HCT116 (cell line): Measurements from ENCODE around the gene ACOX3. TPM values are rescaled to one million over a fixed set of nuclear protein-coding genes. Genes with fewer than 3 reads are reported as not detected.

Source experiments
- ATAC-seq: fragments of 200-7000 bp; cut with Tn5 transposase; 2 replicates; pipeline ENCODE4 v1.9.1; 2020; ENCODE audit warnings: mild to moderate bottlenecking, moderate library complexity
- BruUV-seq: library from RNA; stranded (reverse); fragments of 400-500 nt; replicated peaks from 2 replicates; lab custom pipeline; 2021; lab: Mats Ljungman, UMichigan
- CTCF ChIA-PET: fragments of 300-600 bp; sonication (Branson Sonifier 250); formaldehyde crosslinking; loops from one replicate; lab custom pipeline; 2021; ENCODE audit warnings: antibody characterized with exemption; lab: Charles Lee
- POLR2A ChIA-PET: fragments of 300-600, 350-600 bp; sonication (Branson Sonifier 250); formaldehyde crosslinking; loops from one replicate; lab custom pipeline; 2021; ENCODE audit warnings: antibody characterized with exemption; lab: Charles Lee
- RAD21 ChIA-PET, 2 experiments: fragments of 300-600 bp; sonication (Branson Sonifier 250); formaldehyde crosslinking; loops; one replicate each; lab custom pipeline; 2023; ENCODE audit warnings: low total read pairs in 2 of 2; ENCODE audit not compliant: uncharacterized antibody in 2 of 2, unreplicated experiment in 2 of 2, low non-redundant PET in 1 of 2; lab: Charles Lee
- DNase-seq: peaks from one replicate; pipeline ENCODE4 v3.0.0-alpha.2; 2010; ENCODE audit warnings: low read depth, low spot score
- H2AFZ ChIP-seq: fragments of 200-600 bp; shearing (Covaris generic), sonication (generic); 2 replicates; pipeline ENCODE4 v1.6.1; 2017; ENCODE audit warnings: low read depth, mixed run types, mixed read lengths, antibody characterized with exemption, low read length; ENCODE audit not compliant: poor library complexity, severe bottlenecking
- H3K27ac ChIP-seq: 2 replicates; pipeline ENCODE4 v1.5.1; 2012; ENCODE audit warnings: low read depth, low read length
- H3K27me3 ChIP-seq: fragments of 200-600 bp; sonication (generic); 2 replicates; pipeline ENCODE4 v1.6.1; 2016; ENCODE audit warnings: mixed run types, low read length, mixed read lengths; ENCODE audit not compliant: insufficient read depth
- H3K36me3 ChIP-seq, 2 experiments: fragments of 200-500 bp in 1 of 2; fragments of 200-600 bp in 1 of 2; sonication (Bioruptor generic) in 1 of 2; sonication (generic) in 1 of 2; 2 replicates each; pipeline versions ENCODE4 v1.5.1 to v1.6.1; 2014 to 2016; ENCODE audit warnings: low read length in 2 of 2, inconsistent platforms in 1 of 2, mixed read lengths in 1 of 2, mixed run types in 1 of 2; ENCODE audit not compliant: insufficient read depth in 2 of 2, control insufficient read depth in 1 of 2
- H3K4me1 ChIP-seq, 2 experiments: fragments of 200-600 bp in 1 of 2; sonication (generic) in 1 of 2; 2 replicates each; pipeline versions ENCODE4 v1.5.1 to v1.6.1; 2012 to 2017; ENCODE audit warnings: low read length in 2 of 2, inconsistent platforms in 1 of 2, mild to moderate bottlenecking in 1 of 2, mixed read lengths in 1 of 2, mixed run types in 1 of 2, moderate library complexity in 1 of 2; ENCODE audit not compliant: insufficient read depth in 2 of 2, control insufficient read depth in 1 of 2
- H3K4me2 ChIP-seq: fragments of 200-600 bp; sonication (generic); 2 replicates; pipeline ENCODE4 v1.6.1; 2017; ENCODE audit warnings: mixed run types, low read length, mixed read lengths
- H3K4me3 ChIP-seq, 2 experiments: fragments of 200-600 bp in 1 of 2; sonication (generic) in 1 of 2; replicated peaks in 1 of 2; 2 replicates each; pipeline ENCODE4 v1.5.1; 2011 to 2016; ENCODE audit warnings: low read length in 2 of 2, control low read depth in 1 of 2, low read depth in 1 of 2, mild to moderate bottlenecking in 1 of 2, mixed read lengths in 1 of 2, mixed run types in 1 of 2
- H3K79me2 ChIP-seq: fragments of 200-600 bp; sonication (generic); 2 replicates; pipeline ENCODE4 v1.6.1; 2017; ENCODE audit warnings: mild to moderate bottlenecking, mixed run types, low read length, moderate library complexity, mixed read lengths; ENCODE audit not compliant: insufficient read depth
- H3K9ac ChIP-seq: fragments of 200-600 bp; sonication (generic); 2 replicates; pipeline ENCODE4 v1.6.1; 2016; ENCODE audit warnings: low read length, mixed read lengths
- H3K9me2 ChIP-seq: fragments of 200-600 bp; sonication (generic), shearing (Covaris generic); 2 replicates; pipeline ENCODE4 v1.6.1; 2017; ENCODE audit warnings: mixed run types, mild to moderate bottlenecking, moderate library complexity; ENCODE audit not compliant: insufficient read depth
- H3K9me3 ChIP-seq, 2 experiments: fragments of 200-500 bp in 1 of 2; fragments of 200-600 bp in 1 of 2; sonication (Bioruptor generic) in 1 of 2; sonication (generic) in 1 of 2; 2 replicates each; pipeline ENCODE4 v1.6.1; 2014 to 2017; ENCODE audit warnings: low read length in 2 of 2, mixed read lengths in 2 of 2, inconsistent platforms in 1 of 2, low read depth in 1 of 2, mild to moderate bottlenecking in 1 of 2, mixed run types in 1 of 2, moderate library complexity in 1 of 2; ENCODE audit not compliant: control insufficient read depth in 1 of 2, insufficient read depth in 1 of 2
- H4K20me1 ChIP-seq: fragments of 200-600 bp; sonication (generic), shearing (Covaris generic); 2 replicates; pipeline ENCODE4 v1.6.1; 2017; ENCODE audit warnings: mixed run types, mild to moderate bottlenecking, moderate library complexity; ENCODE audit not compliant: insufficient read depth
- CBX3 ChIP-seq: IDR thresholded peaks from 2 replicates; pipeline ENCODE4 v1.6.1; 2012; ENCODE audit warnings: low read depth
- CEBPB ChIP-seq: IDR thresholded peaks from 2 replicates; pipeline ENCODE4 v1.6.1; 2012; ENCODE audit warnings: low read depth
- EGR1 ChIP-seq: IDR thresholded peaks from 2 replicates; pipeline ENCODE4 v1.6.1; 2012; ENCODE audit warnings: low read depth
- ELF1 ChIP-seq: IDR thresholded peaks from 2 replicates; pipeline ENCODE4 v1.6.1; 2012; ENCODE audit warnings: low read depth, borderline replicate concordance
- EZH2 ChIP-seq: fragments of 200-600 bp; sonication (generic); IDR thresholded peaks from 2 replicates; pipeline ENCODE4 v1.6.1; 2017; ENCODE audit warnings: antibody characterized with exemption, mixed run types
- EZH2phosphoT487 ChIP-seq: fragments of 200-600 bp; IDR thresholded peaks from 2 replicates; pipeline ENCODE4 v1.6.1; 2018; ENCODE audit warnings: antibody characterized with exemption, borderline replicate concordance
- FOSL1 ChIP-seq: IDR thresholded peaks from 2 replicates; pipeline ENCODE4 v1.6.1; 2012; ENCODE audit warnings: low read depth
- JUND ChIP-seq: IDR thresholded peaks from 2 replicates; pipeline ENCODE4 v1.6.1; 2012
- MAX ChIP-seq: IDR thresholded peaks from 2 replicates; pipeline ENCODE4 v1.6.1; 2012
- POLR2A ChIP-seq: IDR thresholded peaks from 2 replicates; pipeline ENCODE4 v1.7.0; 2011; ENCODE audit warnings: borderline replicate concordance; ENCODE audit not compliant: insufficient read depth, insufficient read length; ENCODE audit errors: extremely low read depth
- POLR2AphosphoS5 ChIP-seq: IDR thresholded peaks from 2 replicates; pipeline ENCODE4 v1.6.1; 2011; ENCODE audit warnings: mild to moderate bottlenecking, low read depth, low read length, moderate library complexity
- RAD21 ChIP-seq: IDR thresholded peaks from 2 replicates; pipeline ENCODE4 v1.6.1; 2012; ENCODE audit warnings: low read depth, mild to moderate bottlenecking
- SIN3A ChIP-seq: IDR thresholded peaks from 2 replicates; pipeline ENCODE4 v1.6.1; 2012; ENCODE audit warnings: low read depth
- SP1 ChIP-seq: IDR thresholded peaks from 2 replicates; pipeline ENCODE4 v1.6.1; 2012; ENCODE audit warnings: low read depth
- YY1 ChIP-seq: IDR thresholded peaks from 2 replicates; pipeline ENCODE4 v1.6.1; 2011; ENCODE audit warnings: low read length, low read depth, moderate library complexity, mild to moderate bottlenecking; ENCODE audit not compliant: insufficient replicate concordance; ENCODE audit errors: extremely low read depth
- ZFX ChIP-seq: fragments of 450-650 bp; IDR thresholded peaks from 2 replicates; pipeline ENCODE4 v1.6.1; 2017
- ZNF274 ChIP-seq: fragments of 200-500 bp; sonication (Bioruptor generic); IDR thresholded peaks from 2 replicates; pipeline ENCODE4 v1.6.1; 2014; ENCODE audit warnings: mild to moderate bottlenecking, low read depth, low read length, inconsistent platforms
- intact Hi-C: fragments of 100-400 bp; cut with micrococcal nuclease; formaldehyde crosslinking; loops from 2 replicates; pipeline ENCODE4 v1.10.0; 2022
- total RNA-seq: library from RNA; stranded (reverse); gene quantifications from one replicate; pipeline ENCODE4 v1.2.1, GENCODE V29; 2021; ENCODE audit not compliant: unreplicated experiment
- TF ChIP-seq, protein P1 (sequence below): IDR thresholded peaks from 2 replicates; pipeline ENCODE4 v1.6.1; 2011; ENCODE audit warnings: mild to moderate bottlenecking, low read length, moderate library complexity; ENCODE audit not compliant: insufficient replicate concordance; ENCODE audit errors: extremely low read depth
- TF ChIP-seq, protein P2 (sequence below): IDR thresholded peaks from 2 replicates; pipeline ENCODE4 v1.6.1; 2012; ENCODE audit warnings: low read depth
- TF ChIP-seq, protein P3 (sequence below), 3 experiments: fragments of 200-600 bp in 1 of 3; sonication (generic) in 1 of 3; IDR thresholded peaks in 2 of 3; conservative IDR thresholded peaks in 1 of 3; 2 replicates each; pipeline ENCODE4 v1.5.1; 2012 to 2017; ENCODE audit warnings: low read depth in 2 of 3, low read length in 2 of 3, antibody characterized with exemption in 1 of 3, borderline replicate concordance in 1 of 3, control low read depth in 1 of 3, mild to moderate bottlenecking in 1 of 3, mixed read lengths in 1 of 3, mixed run types in 1 of 3, moderate library complexity in 1 of 3; ENCODE audit not compliant: insufficient read depth in 1 of 3

The ACOX3 gene
- total RNA-seq, 1 experiment from 2014 or later, result 16.9 TPM

GRCh38 chr4:8331575-8331955 lies 109.0 kb downstream of the ACOX3 start:
- intact Hi-C loops, result no loop called here

More at GRCh38 chr4:8331575-8331955, 109.0 kb downstream of the ACOX3 start:
- POLR2A ChIA-PET, result no interaction called here
- no peaks in the 10 kb centered on the region for H4K20me1 ChIP-seq
- RAD21 ChIA-PET, result no interaction called here
- no peak overlapping the region for H2AFZ ChIP-seq
- no peak overlapping the region for H3K9ac ChIP-seq
- no peak overlapping the region for H3K4me3 ChIP-seq
- CTCF ChIA-PET, result no interaction called here
- ATAC-seq (no peak), DNase-seq (no peak)
- no peaks in the 10 kb centered on the region for H3K36me3 ChIP-seq
- H3K79me2 ChIP-seq, result no peaks in the 10 kb centered on the region
- H3K27ac ChIP-seq, result no peak overlapping the region
- no peak for TF ChIP-seq POLR2AphosphoS5
- TF ChIP-seq YY1, result no peak
- TF ChIP-seq EZH2phosphoT487, result no peak
- TF ChIP-seq ZNF274, result no peak
- no peak for TF ChIP-seq MAX
- TF ChIP-seq SP1, result no peak
- no peak for TF ChIP-seq POLR2A
- no peak for TF ChIP-seq SIN3A
- TF ChIP-seq FOSL1, result no peak
- no peak for TF ChIP-seq EZH2
- TF ChIP-seq RAD21, result no peak
- TF ChIP-seq CEBPB, result no peak
- TF ChIP-seq ZFX, result no peak
- no peak for TF ChIP-seq JUND
- TF ChIP-seq CBX3, result no peak
- TF ChIP-seq, protein P1, sequence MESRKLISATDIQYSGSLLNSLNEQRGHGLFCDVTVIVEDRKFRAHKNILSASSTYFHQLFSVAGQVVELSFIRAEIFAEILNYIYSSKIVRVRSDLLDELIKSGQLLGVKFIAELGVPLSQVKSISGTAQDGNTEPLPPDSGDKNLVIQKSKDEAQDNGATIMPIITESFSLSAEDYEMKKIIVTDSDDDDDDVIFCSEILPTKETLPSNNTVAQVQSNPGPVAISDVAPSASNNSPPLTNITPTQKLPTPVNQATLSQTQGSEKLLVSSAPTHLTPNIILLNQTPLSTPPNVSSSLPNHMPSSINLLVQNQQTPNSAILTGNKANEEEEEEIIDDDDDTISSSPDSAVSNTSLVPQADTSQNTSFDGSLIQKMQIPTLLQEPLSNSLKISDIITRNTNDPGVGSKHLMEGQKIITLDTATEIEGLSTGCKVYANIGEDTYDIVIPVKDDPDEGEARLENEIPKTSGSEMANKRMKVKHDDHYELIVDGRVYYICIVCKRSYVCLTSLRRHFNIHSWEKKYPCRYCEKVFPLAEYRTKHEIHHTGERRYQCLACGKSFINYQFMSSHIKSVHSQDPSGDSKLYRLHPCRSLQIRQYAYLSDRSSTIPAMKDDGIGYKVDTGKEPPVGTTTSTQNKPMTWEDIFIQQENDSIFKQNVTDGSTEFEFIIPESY, result no peak
- TF ChIP-seq EGR1, result no peak
- TF ChIP-seq, protein P2, sequence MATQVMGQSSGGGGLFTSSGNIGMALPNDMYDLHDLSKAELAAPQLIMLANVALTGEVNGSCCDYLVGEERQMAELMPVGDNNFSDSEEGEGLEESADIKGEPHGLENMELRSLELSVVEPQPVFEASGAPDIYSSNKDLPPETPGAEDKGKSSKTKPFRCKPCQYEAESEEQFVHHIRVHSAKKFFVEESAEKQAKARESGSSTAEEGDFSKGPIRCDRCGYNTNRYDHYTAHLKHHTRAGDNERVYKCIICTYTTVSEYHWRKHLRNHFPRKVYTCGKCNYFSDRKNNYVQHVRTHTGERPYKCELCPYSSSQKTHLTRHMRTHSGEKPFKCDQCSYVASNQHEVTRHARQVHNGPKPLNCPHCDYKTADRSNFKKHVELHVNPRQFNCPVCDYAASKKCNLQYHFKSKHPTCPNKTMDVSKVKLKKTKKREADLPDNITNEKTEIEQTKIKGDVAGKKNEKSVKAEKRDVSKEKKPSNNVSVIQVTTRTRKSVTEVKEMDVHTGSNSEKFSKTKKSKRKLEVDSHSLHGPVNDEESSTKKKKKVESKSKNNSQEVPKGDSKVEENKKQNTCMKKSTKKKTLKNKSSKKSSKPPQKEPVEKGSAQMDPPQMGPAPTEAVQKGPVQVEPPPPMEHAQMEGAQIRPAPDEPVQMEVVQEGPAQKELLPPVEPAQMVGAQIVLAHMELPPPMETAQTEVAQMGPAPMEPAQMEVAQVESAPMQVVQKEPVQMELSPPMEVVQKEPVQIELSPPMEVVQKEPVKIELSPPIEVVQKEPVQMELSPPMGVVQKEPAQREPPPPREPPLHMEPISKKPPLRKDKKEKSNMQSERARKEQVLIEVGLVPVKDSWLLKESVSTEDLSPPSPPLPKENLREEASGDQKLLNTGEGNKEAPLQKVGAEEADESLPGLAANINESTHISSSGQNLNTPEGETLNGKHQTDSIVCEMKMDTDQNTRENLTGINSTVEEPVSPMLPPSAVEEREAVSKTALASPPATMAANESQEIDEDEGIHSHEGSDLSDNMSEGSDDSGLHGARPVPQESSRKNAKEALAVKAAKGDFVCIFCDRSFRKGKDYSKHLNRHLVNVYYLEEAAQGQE, result no peak
- TF ChIP-seq ELF1, result no peak
- TF ChIP-seq, protein P3, sequence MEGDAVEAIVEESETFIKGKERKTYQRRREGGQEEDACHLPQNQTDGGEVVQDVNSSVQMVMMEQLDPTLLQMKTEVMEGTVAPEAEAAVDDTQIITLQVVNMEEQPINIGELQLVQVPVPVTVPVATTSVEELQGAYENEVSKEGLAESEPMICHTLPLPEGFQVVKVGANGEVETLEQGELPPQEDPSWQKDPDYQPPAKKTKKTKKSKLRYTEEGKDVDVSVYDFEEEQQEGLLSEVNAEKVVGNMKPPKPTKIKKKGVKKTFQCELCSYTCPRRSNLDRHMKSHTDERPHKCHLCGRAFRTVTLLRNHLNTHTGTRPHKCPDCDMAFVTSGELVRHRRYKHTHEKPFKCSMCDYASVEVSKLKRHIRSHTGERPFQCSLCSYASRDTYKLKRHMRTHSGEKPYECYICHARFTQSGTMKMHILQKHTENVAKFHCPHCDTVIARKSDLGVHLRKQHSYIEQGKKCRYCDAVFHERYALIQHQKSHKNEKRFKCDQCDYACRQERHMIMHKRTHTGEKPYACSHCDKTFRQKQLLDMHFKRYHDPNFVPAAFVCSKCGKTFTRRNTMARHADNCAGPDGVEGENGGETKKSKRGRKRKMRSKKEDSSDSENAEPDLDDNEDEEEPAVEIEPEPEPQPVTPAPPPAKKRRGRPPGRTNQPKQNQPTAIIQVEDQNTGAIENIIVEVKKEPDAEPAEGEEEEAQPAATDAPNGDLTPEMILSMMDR (IDR thresholded peaks at IDR 0.05 in 2 of 3, conservative IDR thresholded peaks at IDR 0.05 in 1 of 3; ENCODE audit: borderline replicate concordance in 1 of 3, insufficient read depth in 1 of 3, low read depth in 2 of 3, low read length in 2 of 3), result no peak
- no TSS peak for BruUV-seq
- H3K9me3 ChIP-seq, result peaks cover 0 to 7% of the 10 kb centered on the region in 2 experiments; a peak in 3 of 4 replicates
- peaks cover 0 to 3% of the 10 kb centered on the region in 2 experiments; a peak in 1 of 4 replicates for H3K4me1 ChIP-seq
- H3K4me2 ChIP-seq, result no peak overlapping the region
- no peaks in the 10 kb centered on the region for H3K27me3 ChIP-seq
- no peaks in the 10 kb centered on the region for H3K9me2 ChIP-seq
